ENCODE results near the gene ERP29.
A peak's percentile ranks its signal among the peaks of the same experiment; 100 is the strongest.
"Not testable (repeated sequence)": the region's sequence is repeated elsewhere in the genome, so short reads cannot be mapped to it uniquely, and the experiment has no call there.

The ERP29 gene

DNA sequence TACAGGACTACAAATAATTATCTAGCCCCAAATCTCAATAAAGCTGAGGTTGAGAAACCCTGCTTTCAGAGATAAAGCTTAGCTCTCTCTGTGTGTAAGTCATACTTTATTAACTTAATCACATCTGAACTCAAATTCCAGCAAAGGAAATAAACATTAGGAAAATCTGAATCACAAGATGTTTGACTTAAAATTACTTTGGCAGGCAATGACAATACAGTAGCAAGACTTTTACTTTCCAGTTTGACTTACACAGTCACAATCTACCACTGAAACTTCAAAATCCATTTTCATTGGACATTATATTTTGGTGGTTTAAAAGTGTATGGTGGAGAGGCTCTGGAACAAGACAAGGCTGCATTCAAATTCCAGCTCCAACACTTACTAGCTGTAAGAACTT is 11.7 kb upstream of the ERP29 start:
- no peak for DNase-seq (ENCODE audit: low read depth in 2 of 2)

DNA sequence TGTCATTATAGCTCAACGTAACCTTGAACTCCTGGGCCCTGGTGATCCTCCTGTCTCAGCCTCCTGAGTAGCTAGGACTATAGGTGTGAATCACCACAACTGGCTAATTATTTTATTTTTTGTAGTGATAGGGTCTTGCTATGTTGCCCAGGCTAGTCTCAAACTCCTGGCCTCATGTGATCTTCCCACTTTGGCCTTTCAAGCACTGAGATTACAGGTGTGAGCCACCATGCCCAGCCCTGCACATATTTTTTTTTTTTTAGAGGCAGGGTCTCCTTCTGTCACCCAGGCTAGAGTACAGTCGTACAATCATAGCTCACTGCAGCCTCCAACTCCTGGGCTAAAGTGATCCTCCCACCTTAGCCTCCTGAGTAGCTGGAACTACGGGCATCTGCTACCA is 9.2 kb upstream of the ERP29 start:
- DNase-seq (ENCODE audit: low read depth in 2 of 2) = no peak

DNA sequence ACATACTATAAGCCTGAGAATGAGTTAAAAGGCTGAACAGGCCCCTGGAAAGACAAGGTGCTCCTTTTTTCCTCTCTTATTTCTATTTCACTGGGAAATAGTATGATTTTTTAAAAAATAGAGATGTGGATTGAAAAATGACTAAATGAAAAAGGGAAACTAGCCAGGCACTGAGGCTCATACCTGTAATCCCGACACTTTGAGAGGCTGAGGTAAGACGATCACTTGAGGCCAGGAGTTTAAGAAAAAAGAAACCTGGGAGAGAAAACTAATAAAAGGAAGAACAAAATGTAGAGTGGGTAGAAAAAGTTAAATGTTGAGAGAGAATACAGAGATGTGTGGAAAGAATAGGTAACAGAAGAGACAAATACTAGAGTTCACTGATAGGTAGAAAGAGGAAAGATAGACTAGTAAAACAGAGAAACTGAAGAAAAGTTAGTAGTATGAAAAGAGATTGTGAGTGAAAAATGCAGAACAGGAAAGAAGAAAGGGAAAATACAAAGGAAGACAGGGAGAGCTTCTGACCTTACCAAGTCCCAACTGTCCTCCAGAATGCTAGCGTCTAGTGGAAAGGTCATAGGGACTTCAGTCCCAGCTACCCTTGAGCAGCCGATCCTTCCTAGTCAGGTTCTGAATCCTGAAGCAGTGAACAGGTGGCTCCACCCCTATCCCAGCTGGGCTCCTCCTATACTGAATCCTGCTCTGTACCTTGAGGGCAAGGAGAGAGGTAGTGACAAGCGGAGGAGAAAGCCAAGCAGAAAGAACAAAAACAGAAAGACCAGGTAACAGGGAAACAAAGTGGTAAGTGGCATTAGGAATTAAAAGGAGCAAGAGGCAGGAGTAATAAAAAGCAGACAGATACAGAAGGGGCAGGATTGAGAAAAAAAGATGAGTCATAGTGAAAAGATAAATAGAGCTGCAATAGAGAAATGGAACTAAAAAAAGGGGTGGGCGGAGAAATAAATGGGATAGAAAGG is 7.5 kb upstream of the ERP29 start:
- DNase-seq (ENCODE audit: low read depth in 2 of 2) = no peak

DNA sequence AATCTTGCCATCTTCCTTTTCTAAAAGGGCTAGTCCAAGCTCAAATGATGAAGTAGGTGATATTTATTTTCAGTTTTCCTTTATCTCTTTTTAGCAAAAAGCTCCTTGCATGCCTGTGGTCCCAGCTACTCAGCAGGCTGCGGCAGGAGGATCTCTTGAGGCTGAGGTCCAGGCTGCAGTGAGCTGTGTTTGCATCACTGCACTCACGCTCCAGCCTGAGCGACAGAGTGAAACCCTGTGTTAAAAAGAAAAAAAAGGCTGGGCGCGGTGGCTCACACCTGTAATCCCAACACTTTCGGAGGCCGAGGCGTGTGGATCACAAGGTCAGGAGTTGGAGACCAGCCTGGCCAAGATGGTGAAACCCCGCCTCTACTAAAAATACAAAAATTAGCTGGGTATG is 5.3 kb upstream of the ERP29 start:
- DNase-seq (ENCODE audit: low read depth in 2 of 2) = no peak

DNA sequence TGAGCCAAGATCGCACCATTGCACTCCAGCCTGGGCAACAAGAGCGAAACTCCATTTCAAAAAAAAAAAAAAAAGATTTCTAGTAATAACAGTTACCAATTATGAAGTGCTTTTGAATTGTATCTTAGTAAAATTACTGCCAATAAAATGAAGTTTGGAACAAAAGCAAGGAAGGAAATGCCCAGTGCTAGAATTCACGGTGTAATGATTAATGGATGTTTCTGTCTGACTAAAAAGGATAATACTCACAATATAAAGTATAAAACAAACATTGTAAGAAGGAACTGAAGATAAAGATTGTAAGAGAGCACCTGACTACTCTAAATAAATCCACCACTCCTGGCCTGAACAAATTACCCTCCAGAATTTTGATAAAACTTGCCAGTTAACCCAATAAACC is 4.3 kb upstream of the ERP29 start:
- DNase-seq (ENCODE audit: low read depth in 2 of 2) = no peak

DNA sequence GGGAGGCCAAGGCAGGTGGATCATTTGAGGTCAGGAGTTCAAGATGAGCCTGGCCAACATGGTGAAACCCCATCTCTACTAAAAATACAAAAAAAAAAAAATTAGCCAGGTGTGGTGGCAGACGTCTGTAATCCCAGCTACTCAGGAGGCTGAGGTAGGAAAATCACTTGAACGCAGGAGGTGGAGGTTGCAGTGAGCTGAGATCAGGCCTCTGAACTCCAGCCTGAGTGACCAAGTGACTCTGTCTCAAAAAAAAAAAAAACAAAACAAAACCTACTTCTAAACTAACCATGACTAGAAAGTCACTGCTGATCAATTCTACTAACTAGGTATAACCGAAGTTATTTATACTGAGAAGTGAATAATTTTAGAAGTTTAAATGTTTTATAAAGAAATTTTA is 3.6 kb upstream of the ERP29 start:
- DNase-seq (ENCODE audit: low read depth in 2 of 2) = not testable (repeated sequence)

DNA sequence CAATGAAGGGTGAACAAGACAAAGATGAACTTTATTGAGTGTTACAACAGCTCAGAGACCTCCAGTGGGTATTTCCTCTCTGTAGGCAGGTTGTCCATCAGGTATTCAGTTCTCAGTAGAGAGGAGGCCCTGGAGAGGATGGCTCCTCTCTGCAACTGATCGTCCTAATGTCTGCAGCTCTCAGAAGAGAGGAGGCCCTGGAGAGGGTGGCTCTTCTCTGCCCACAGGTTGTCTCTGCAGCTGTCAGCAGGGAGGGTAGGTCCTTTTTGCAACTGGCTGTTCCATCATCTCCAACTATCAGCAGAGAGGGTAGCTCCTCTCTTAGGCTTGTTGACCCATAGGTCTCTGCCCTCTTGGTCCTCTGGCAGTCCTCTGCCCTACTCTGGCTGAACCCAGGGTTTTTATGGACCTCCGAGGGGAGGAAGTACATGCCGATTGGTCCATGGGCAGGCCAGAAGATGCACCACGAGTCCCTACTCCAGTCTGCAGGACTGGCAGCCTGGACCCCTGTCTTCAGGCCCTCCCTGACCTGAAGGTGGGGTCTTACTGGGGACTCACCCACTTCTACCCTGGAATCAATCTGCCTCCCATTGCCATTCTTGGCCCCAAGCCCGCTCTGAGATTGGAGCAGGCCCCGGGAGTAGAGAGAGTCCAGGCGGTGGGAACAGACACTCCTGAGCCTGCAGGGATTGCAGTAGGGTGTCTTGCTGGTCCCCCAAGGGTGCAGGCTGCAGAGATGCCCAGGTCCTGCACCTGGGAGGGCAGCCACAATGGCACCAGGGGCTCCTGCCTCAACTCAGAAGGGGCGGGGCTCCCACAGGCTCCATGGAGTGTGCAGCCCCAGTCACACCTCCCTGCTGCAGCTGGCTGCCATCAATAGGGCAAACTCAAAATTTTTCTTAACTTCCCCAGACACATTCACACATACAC is 2.5 kb upstream of the ERP29 start:
- DNase-seq (ENCODE audit: low read depth in 2 of 2) = no peak

DNA sequence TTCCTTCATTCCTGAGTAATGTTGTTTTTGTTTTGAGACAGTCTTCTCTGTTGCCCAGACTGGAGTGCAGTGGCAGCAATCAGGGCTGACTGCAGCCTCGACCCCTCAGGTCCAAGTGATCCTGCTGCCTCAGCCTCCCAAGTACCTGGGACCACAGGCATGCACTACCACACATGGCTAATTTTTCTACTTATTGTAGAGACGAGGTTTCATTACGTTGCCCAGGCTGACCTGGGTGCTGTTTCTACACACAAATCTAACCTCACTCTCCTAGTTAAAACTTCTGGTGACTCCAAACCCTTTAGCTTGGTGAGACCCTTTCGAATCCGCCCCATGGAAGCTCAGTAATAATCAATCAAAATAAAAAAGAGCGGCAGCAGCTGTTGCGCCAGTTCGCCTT is 1.5 kb upstream of the ERP29 start:
- no peak for DNase-seq (ENCODE audit: low read depth in 2 of 2)

DNA sequence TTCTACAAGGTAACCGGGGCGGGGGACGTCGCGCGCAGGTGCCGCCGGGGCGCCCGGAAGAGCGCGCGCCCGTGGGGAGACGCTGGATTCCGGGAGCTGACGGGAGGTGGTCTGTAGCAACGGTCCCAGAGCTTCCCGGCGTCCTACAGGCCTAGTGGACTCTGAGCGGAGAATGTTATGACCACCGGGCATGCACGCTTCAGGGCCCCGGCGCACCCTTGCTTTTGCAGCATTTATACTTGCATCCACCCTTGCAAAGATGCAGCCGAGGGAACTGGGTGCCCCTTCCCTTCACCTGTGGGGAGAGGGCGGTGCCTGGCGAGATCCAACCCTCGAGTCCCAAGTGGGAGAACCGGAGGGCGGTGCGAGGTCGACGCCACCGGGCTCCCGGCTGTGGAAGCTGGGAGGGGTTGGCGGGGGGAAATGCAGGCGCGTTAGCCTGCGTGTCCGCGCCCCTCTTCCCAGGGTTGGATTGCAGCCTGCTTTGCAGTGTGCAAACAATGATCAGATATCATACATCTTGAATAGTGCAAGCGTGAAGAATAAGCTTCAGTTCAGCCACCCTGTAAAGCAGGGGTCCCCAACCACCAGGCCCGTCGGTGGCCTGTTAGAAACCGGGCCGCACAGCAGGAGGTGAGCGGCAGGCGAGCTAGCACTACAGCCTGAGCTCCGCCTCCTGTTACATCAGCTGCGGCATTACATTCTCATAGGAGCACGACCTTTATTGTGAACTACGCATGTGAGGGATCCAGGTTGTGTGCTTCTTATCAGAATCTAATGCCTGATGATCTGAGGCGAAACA is 576 bp downstream of the ERP29 start:
- DNase-seq (ENCODE audit: low read depth in 2 of 2) = peak; percentile 41 to 53

DNA sequence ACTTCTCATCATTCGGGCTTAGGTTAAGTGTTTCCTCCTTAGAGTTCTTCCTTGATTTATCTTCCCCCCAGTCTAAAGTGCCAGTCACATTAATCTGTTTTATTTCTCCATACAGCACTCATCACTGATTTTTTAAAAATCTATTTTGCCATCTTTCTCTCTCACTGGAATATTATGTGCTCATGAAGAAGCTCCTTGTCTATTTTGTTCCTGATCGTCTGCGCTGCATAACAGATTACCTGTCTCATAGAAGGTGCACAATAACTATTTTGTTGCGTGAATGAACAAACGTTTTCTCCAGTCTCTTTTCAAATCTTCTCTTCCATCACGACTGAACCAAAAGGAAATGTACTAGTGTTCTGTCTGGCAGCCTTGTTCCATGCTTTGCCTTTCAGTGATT is 2.7 kb downstream of the ERP29 start:
- DNase-seq (ENCODE audit: low read depth in 2 of 2) = no peak

DNA sequence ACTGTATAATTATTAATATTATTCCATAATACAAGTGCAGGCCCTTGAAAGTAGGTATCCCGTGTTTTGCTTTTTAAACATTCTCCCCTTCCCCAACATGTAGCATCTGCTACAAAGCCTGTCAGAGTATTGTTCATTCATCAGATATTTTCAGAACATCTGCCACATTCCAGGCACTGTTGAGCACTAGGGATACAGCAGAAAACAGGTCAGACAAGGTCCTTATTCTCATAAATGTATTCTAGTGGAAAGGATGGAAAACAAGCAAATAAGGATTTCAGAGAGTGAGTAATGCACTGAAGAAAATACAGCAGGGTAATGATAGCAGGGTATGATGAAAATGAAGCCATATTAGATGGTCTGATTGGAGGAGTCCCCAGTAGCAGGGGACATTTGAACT is 3.8 kb downstream of the ERP29 start:
- no peak for DNase-seq (ENCODE audit: low read depth in 2 of 2)

DNA sequence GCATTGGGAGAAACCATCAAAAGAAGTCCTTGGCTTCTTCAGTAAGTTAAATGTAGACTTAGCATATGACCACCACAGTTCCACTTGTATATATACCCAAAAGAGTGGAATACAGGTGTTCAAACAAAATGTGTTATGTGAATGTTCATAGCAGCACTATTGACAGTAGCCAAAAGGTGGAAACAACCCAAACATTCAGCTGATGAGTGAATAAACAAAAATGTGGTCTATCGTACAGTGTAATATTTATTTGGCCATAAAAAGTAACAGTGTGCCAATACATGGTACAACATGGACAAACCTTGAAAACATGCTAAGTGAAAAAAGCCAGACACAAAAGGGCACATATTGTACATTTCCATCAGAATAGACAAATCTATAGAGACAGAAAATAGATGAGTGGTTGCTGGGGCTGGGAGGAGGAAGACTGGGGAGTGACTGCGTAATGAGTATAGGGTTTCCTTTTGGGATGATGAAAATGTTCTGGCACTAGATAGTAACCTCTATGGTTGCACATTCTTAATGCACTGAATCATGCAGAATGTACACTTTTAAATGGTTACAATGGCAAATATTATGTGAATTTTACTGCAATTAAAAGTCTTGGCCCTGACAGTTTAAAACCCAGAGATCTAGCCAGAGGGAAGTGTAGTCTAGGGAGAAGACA is 5.5 kb downstream of the ERP29 start:
- DNase-seq (ENCODE audit: low read depth in 2 of 2) = no peak

DNA sequence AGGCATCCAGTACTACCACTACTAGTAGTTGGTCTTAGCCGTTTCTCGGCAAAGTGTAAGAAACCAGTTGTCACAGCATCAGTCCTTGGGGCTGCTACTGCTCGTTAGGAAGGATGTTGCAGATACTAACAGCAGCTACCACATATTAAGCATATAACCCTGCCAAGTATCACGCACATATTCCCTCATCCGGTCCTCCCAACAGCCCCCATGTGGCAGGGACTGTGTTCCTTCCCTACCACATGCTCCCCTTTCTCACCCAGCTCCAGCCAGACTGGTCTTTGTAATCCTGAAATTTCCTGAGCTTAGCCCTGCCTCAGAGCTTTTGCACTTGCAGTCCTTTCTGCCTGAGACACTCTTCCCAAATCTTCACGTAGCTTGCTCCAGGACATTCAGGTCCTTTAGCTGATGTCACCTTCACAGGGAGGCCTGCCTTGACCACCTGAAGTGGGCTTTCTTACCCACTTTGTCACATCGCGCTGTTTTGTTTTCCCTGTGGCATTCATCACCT is 7.8 kb downstream of the ERP29 start:
- DNase-seq (ENCODE audit: low read depth in 2 of 2) = no peak

DNA sequence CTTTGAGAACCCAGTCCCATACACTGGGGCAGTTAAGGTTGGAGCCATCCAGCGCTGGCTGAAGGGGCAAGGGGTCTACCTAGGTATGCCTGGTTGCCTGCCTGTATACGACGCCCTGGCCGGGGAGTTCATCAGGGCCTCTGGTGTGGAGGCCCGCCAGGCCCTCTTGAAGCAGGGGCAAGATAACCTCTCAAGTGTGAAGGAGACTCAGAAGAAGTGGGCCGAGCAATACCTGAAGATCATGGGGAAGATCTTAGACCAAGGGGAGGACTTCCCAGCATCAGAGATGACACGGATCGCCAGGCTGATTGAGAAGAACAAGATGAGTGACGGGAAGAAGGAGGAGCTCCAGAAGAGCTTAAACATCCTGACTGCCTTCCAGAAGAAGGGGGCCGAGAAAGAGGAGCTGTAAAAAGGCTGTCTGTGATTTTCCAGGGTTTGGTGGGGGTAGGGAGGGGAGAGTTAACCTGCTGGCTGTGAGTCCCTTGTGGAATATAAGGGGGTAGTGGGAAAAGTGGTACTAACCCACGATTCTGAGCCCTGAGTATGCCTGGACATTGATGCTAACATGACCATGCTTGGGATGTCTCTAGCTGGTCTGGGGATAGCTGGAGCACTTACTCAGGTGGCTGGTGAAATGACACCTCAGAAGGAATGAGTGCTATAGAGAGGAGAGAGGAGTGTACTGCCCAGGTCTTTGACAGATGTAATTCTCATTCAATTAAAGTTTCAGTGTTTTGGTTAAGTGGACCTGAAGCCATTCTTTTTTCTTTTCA is 9.2 kb downstream of the ERP29 start:
- no peak for DNase-seq (ENCODE audit: low read depth in 2 of 2)

DNA sequence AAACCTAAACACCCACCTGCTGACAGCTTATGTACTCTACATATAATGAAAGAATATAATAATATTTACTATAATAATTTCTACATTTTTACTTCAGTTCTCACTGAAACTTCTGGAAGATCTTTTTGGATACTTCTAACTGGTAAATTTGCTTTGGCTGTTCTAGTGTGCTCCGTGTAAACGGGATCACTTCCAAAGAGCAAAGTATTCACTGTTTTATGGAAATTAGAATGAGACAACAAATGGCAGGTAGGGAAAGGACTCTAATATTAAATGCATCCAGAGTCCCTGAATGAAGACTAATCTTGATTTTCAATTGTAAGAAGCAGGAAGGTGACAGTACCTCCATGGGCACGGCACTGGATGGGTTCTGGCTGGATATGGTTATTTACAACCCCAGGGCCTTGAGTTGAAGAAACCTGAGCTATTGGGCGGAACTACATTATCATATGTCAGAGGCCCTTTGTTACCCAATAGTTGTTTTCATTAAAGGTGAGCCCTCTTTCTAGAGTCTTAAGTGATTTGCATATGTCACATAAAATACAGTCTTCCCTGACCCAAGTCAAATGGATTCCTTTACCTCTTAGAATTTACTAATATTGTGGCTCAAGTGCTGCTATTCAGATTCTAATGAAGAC is 10.7 kb downstream of the ERP29 start:
- no peak for DNase-seq (ENCODE audit: low read depth in 2 of 2)

DNA sequence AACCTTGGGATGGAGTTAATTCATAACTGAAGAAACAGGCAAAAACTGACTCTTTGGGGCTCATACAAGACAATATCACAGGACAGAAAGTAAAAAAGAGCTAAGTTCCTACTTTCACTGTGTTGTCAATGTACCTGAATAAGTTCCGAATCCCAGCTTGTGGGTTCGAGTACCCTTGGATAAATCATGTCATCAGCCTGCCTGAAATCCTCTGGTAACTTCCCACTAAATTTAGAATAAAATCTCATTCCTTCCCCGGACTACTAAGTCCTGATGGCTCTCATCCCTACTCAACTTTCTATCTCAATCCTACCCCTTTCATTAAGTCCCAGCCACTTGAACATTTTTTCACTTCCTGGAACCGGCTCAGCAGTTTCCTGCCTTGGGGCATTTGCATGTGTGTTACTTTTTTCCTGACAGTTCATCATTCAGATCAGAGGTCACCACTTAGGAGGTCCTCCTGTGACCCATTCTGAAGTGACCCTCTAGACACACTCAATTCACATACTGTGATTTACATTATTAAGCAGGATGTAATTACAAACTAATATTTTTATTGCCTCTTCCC is 12.7 kb downstream of the ERP29 start:
- DNase-seq (ENCODE audit: low read depth in 2 of 2) = no peak

DNA sequence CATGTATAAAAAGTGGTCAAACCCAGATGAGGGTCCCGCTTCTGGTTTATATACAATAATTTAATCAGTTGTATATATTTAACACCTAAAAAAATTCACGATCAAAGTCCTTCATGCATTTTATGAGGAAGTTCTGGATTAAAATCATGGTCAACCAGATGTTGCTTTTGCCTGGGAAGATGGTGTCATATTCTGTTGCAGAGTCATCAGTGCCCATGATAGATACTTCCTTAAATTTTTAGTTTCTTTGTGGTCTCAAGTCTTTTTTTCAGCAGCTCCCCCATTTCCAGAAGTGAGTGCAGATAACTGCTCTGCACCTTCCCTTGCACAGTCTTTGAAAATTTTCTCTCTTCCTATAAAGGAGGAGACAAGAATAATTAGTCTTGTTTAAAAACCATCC is 16.1 kb downstream of the ERP29 start:
- DNase-seq (ENCODE audit: low read depth in 2 of 2) = no peak

DNA sequence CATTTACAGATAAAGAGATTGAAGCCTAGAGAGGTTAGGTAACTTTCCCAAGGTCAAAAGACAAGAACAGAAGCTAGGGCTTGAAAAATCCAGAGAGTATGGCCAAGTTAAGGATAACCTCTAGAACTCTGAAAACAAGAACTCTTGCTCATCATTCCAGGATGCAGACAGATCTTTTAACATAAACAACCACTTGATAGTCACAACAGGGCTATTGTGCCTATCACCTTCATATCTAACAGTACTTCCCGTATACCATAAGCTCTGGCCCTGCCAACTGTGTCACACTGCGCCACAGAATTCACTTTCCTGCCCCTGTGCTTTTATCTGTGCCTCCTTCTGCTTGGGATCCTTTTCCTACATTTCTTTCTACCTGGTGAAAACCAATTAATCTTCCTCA is 18.2 kb downstream of the ERP29 start:
- no peak for DNase-seq (ENCODE audit: low read depth in 2 of 2)

DNA sequence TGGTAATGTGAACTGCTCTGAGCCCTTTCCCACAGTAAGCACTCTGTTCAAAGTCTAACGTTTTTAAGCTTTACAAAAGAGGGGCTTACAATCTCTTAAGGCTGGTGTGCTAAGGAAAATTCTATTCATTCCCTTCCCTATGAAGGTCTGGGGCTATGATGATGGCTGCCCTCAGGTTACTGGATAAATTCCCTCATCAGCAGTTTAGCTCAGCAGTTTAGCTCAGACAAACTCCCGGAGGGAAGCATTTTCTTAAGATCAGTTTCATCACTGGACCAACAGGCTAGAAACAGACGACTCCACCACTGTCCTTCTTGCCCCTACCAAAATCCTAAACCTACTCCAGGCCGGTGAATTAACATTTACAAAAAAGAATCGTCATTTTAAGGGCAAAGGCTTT is 19.1 kb downstream of the ERP29 start:
- DNase-seq (ENCODE audit: low read depth in 2 of 2) = no peak

Data from activated CD4-positive, alpha-beta T cell treated with anti-CD3 and anti-CD28 coated beads for 24 hours (primary cell).